ENCODE measurements around the gene KRTAP19-8. TPM values are rescaled to one million over a fixed set of nuclear protein-coding genes. Genes with fewer than 3 reads are reported as not detected.

KRTAP19-8 gene
- total RNA-seq, 2 experiments from 2014 or later = not detected

- ATAC-seq (ENCODE audit: poor library complexity) (no peak), DNase-seq (no peak)
- TF ChIP-seq CTCF (IDR thresholded peaks at IDR 0.05) = no peak
- no peak overlapping the region for H3K4me3 ChIP-seq (ENCODE audit: low read length)
- no peaks in the 10 kb centered on the region for H3K27me3 Mint-ChIP-seq
- H3K9me3 ChIP-seq (ENCODE audit: control insufficient read depth in 1 of 2, insufficient read depth in 1 of 2, low read length in 2 of 2) = no peaks in the 10 kb centered on the region
- H3K9me3 Mint-ChIP-seq = no peaks in the 10 kb centered on the region
- ChIA-PET POLR2A (no interaction called here), CTCF (no interaction called here)
- H3K4me1 ChIP-seq (ENCODE audit: insufficient read depth, low read length) = no peaks in the 10 kb centered on the region
- no peak overlapping the region for H3K4me3 Mint-ChIP-seq
- H3K36me3 Mint-ChIP-seq (ENCODE audit: low read depth) = no peaks in the 10 kb centered on the region
- intact Hi-C loops (cut with DNase I, micrococcal nuclease) = no loop called here
- no peaks in the 10 kb centered on the region for H3K36me3 ChIP-seq (ENCODE audit: insufficient read depth, low read length)
- H3K4me1 Mint-ChIP-seq (ENCODE audit: low read depth) = no peaks in the 10 kb centered on the region
- H3K27ac ChIP-seq (ENCODE audit: low read depth in 1 of 2, low read length in 2 of 2) = no peak overlapping the region
- H3K27me3 ChIP-seq (ENCODE audit: control insufficient read depth in 1 of 2, insufficient read depth in 2 of 2, low read length in 2 of 2) = no peaks in the 10 kb centered on the region
- no peak overlapping the region for H3K27ac Mint-ChIP-seq
Measured at GRCh38 chr21:31078796-31079195, 40.5 kb upstream of the KRTAP19-8 start.

- Histone ChIP-seq H3K36me3 (ENCODE audit: insufficient read depth, low read length) (no peaks in the 10 kb centered on the region), H3K27ac (ENCODE audit: low read depth in 1 of 2, low read length in 2 of 2) (no peak overlapping the region), H3K27me3 (ENCODE audit: control insufficient read depth in 1 of 2, insufficient read depth in 2 of 2, low read length in 2 of 2) (no peaks in the 10 kb centered on the region), H3K9me3 (ENCODE audit: control insufficient read depth in 1 of 2, insufficient read depth in 1 of 2, low read length in 2 of 2) (no peaks in the 10 kb centered on the region), H3K4me1 (ENCODE audit: insufficient read depth, low read length) (no peaks in the 10 kb centered on the region), H3K4me3 (ENCODE audit: low read length) (no peak overlapping the region)
- no peaks in the 10 kb centered on the region for H3K4me1 Mint-ChIP-seq (ENCODE audit: low read depth)
- no peak overlapping the region for H3K4me3 Mint-ChIP-seq
- no peaks in the 10 kb centered on the region for H3K9me3 Mint-ChIP-seq
- DNase-seq = no peak
- intact Hi-C loops (cut with DNase I, micrococcal nuclease) = no loop called here
- no peaks in the 10 kb centered on the region for H3K36me3 Mint-ChIP-seq (ENCODE audit: low read depth)
- no peaks in the 10 kb centered on the region for H3K27me3 Mint-ChIP-seq
- ATAC-seq (ENCODE audit: poor library complexity) = no peak
- TF ChIP-seq CTCF (IDR thresholded peaks at IDR 0.05) = no peak
- ChIA-PET POLR2A (no interaction called here), CTCF (no interaction called here)
- no peak overlapping the region for H3K27ac Mint-ChIP-seq
Measured at GRCh38 chr21:31078216-31078615, 39.9 kb upstream of the KRTAP19-8 start.

GRCh38 chr21:31075848-31076247 lies 37.6 kb upstream of the KRTAP19-8 start:
- no peak overlapping the region for H3K4me3 ChIP-seq (ENCODE audit: low read length)
- H3K27me3 Mint-ChIP-seq = peaks cover 14% of the 10 kb centered on the region
- POLR2A ChIA-PET = no interaction called here
- TF ChIP-seq CTCF (IDR thresholded peaks at IDR 0.05) = no peak
- no peaks in the 10 kb centered on the region for H3K36me3 ChIP-seq (ENCODE audit: insufficient read depth, low read length)
- no peak overlapping the region for H3K27ac Mint-ChIP-seq
- H3K27ac ChIP-seq (ENCODE audit: low read depth in 1 of 2, low read length in 2 of 2) = no peak overlapping the region
- H3K27me3 ChIP-seq (ENCODE audit: control insufficient read depth in 1 of 2, insufficient read depth in 2 of 2, low read length in 2 of 2) = no peaks in the 10 kb centered on the region
- CTCF ChIA-PET = no interaction called here
- intact Hi-C loops (cut with DNase I, micrococcal nuclease) = no loop called here
- no peaks in the 10 kb centered on the region for H3K9me3 Mint-ChIP-seq
- H3K36me3 Mint-ChIP-seq (ENCODE audit: low read depth) = no peaks in the 10 kb centered on the region
- H3K4me1 ChIP-seq (ENCODE audit: insufficient read depth, low read length) = no peaks in the 10 kb centered on the region
- H3K9me3 ChIP-seq (ENCODE audit: control insufficient read depth in 1 of 2, insufficient read depth in 1 of 2, low read length in 2 of 2) = no peaks in the 10 kb centered on the region
- no peak for DNase-seq
- H3K4me1 Mint-ChIP-seq (ENCODE audit: low read depth) = no peaks in the 10 kb centered on the region
- H3K4me3 Mint-ChIP-seq = no peak overlapping the region
- no peak for ATAC-seq (ENCODE audit: poor library complexity)

All from CD4-positive, alpha-beta T cell (primary cell).